ENCODE results near the gene ACER3.

ACER3 gene

DNA sequence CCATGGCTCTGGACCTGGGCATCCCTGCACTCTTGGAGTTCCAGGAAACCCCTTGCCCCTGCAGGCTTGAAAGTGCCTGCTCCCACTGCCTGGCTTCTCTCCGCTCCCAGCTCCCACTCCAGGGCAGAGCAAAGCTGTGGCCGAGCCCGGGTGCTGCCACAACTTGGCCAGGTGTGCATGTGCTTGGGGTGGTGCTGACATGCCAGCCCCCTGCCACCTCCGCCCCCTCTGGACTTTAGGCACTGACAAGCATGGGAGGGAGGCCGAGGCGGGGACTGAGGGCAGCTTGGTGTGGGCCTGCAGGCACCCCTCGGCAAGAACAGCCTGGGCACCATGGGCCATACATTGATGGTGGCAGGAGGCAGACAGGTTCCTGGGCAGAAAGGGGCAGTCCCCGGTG, 117.1 kb downstream of the ACER3 start:
- no peaks in the 10 kb centered on the region for H3K4me1 ChIP-seq (ENCODE audit: control insufficient read depth in 1 of 2, insufficient read depth in 1 of 2, low read depth in 1 of 2, low read length in 1 of 2)
- H3K27ac ChIP-seq: no peak overlapping the region
- no peaks in the 10 kb centered on the region for H3K27me3 ChIP-seq
- no peaks in the 10 kb centered on the region for H3K9me3 ChIP-seq
- no peak overlapping the region for H3K4me3 ChIP-seq (ENCODE audit: low read depth in 1 of 2, low read length in 1 of 2)
- H3K36me3 ChIP-seq: peaks cover 18% of the 10 kb centered on the region
- TF ChIP-seq, protein P1, sequence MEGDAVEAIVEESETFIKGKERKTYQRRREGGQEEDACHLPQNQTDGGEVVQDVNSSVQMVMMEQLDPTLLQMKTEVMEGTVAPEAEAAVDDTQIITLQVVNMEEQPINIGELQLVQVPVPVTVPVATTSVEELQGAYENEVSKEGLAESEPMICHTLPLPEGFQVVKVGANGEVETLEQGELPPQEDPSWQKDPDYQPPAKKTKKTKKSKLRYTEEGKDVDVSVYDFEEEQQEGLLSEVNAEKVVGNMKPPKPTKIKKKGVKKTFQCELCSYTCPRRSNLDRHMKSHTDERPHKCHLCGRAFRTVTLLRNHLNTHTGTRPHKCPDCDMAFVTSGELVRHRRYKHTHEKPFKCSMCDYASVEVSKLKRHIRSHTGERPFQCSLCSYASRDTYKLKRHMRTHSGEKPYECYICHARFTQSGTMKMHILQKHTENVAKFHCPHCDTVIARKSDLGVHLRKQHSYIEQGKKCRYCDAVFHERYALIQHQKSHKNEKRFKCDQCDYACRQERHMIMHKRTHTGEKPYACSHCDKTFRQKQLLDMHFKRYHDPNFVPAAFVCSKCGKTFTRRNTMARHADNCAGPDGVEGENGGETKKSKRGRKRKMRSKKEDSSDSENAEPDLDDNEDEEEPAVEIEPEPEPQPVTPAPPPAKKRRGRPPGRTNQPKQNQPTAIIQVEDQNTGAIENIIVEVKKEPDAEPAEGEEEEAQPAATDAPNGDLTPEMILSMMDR (IDR thresholded peaks at IDR 0.05): no peak

DNA sequence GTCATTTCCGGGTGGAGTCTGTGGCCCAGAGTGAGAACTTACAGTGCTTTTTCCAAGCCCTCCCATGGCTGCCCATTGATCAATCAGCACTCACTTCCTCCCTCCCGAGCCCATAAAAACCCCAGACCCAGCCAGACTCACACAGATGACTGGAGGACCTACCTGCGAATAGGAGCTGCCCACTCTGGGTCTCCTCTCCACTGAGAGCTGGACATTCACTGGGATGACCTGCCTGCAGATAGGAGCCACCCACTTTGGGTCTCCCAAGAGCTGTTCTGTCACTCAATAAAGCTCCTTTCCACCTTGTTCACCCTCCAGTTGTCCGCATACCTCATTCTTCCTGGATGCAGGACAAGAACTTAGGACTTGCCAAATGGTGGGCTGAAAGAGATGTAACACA, 117.5 kb downstream of the ACER3 start:
- no peak overlapping the region for H3K4me3 ChIP-seq (ENCODE audit: low read depth in 1 of 2, low read length in 1 of 2)
- H3K4me1 ChIP-seq (ENCODE audit: control insufficient read depth in 1 of 2, insufficient read depth in 1 of 2, low read depth in 1 of 2, low read length in 1 of 2): no peaks in the 10 kb centered on the region
- no peaks in the 10 kb centered on the region for H3K9me3 ChIP-seq
- TF ChIP-seq, protein P1 (IDR thresholded peaks at IDR 0.05): no peak
- H3K27me3 ChIP-seq: no peaks in the 10 kb centered on the region
- H3K27ac ChIP-seq: no peak overlapping the region
- peaks cover 18% of the 10 kb centered on the region for H3K36me3 ChIP-seq

- Histone ChIP-seq H3K9me3 (no peaks in the 10 kb centered on the region), H3K4me3 (ENCODE audit: low read depth in 1 of 2, low read length in 1 of 2) (no peak overlapping the region), H3K27ac (no peak overlapping the region), H3K27me3 (no peaks in the 10 kb centered on the region), H3K4me1 (ENCODE audit: control insufficient read depth in 1 of 2, insufficient read depth in 1 of 2, low read depth in 1 of 2, low read length in 1 of 2) (no peaks in the 10 kb centered on the region), H3K36me3 (peaks cover 18% of the 10 kb centered on the region)
- TF ChIP-seq, protein P1 (IDR thresholded peaks at IDR 0.05): no peak
Observed at GRCh38 chr11:76978818-76979217, 118.1 kb downstream of the ACER3 start.

DNA sequence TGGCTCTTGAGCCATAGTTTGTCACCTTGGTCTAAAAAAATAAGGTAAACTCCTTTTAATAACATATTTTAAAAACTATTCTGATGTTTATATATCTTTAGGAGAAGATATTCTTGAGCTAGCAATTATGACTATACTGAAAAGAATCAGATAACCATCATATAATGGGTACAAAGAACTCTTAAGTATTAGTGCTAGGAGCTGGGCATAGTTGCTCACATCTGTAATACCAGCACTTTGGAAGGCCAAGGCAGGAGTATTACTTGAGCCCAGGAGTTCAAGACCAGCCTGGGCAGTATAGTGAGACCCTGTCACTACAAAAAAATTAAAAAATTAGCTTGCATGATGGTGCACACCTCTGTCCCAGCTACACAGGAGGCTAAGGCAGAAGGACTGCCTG, 119.5 kb downstream of the ACER3 start:
- Histone ChIP-seq H3K4me3 (ENCODE audit: low read depth in 1 of 2, low read length in 1 of 2) (no peak overlapping the region), H3K27ac (no peak overlapping the region), H3K36me3 (peaks cover 18% of the 10 kb centered on the region), H3K4me1 (ENCODE audit: control insufficient read depth in 1 of 2, insufficient read depth in 1 of 2, low read depth in 1 of 2, low read length in 1 of 2) (no peaks in the 10 kb centered on the region), H3K9me3 (no peaks in the 10 kb centered on the region), H3K27me3 (no peaks in the 10 kb centered on the region)
- TF ChIP-seq, protein P1 (IDR thresholded peaks at IDR 0.05): no peak

GRCh38 chr11:76984743-76985142, 124.0 kb downstream of the ACER3 start:
- no peaks in the 10 kb centered on the region for H3K9me3 ChIP-seq
- TF ChIP-seq, protein P1 (IDR thresholded peaks at IDR 0.05): no peak
- no peaks in the 10 kb centered on the region for H3K4me1 ChIP-seq (ENCODE audit: control insufficient read depth in 1 of 2, insufficient read depth in 1 of 2, low read depth in 1 of 2, low read length in 1 of 2)
- peaks cover 12% of the 10 kb centered on the region for H3K36me3 ChIP-seq
- H3K27me3 ChIP-seq: no peaks in the 10 kb centered on the region
- H3K27ac ChIP-seq: no peak overlapping the region
- H3K4me3 ChIP-seq (ENCODE audit: low read depth in 1 of 2, low read length in 1 of 2): no peak overlapping the region

DNA sequence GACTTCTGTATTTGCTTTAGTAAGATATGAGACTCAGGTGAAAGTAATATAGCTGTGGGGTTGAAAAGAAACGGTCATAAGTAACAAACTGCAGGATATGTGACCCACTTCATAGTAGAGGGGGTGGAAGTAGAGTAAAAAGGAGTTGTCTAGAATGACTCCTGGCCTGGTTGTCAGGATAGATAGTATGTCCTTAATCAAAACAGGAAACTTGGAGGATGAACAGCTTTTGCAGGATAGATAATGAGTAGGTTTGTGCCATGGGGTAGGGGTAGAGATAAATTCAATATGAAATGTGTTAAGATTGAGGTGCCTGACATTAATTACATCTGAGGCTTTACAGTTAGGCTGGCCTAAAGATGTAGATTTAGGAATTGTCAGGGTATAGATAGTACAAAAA, 126.5 kb downstream of the ACER3 start:
- Histone ChIP-seq H3K4me3 (ENCODE audit: low read depth in 1 of 2, low read length in 1 of 2) (no peak overlapping the region), H3K27ac (no peak overlapping the region), H3K9me3 (no peaks in the 10 kb centered on the region), H3K27me3 (no peaks in the 10 kb centered on the region), H3K4me1 (ENCODE audit: control insufficient read depth in 1 of 2, insufficient read depth in 1 of 2, low read depth in 1 of 2, low read length in 1 of 2) (no peaks in the 10 kb centered on the region), H3K36me3 (peaks cover 26% of the 10 kb centered on the region)
- TF ChIP-seq, protein P1 (IDR thresholded peaks at IDR 0.05): no peak
